Hematopoietic multipotent progenitor cell (in vitro differentiated cells): ENCODE results near the gene TJP1. TPM values are rescaled to one million over a fixed set of nuclear protein-coding genes. Genes with fewer than 3 reads are reported as not detected.

ENCODE experiments used
- DNase-seq, 3 donors: peaks; one replicate each; pipeline ENCODE4 v3.0.0-alpha.2; 2011 to 2015; ENCODE audit warnings: low read depth in 2 of 3, low spot score in 2 of 3
- total RNA-seq: library from RNA; depleted of rRNA; stranded (reverse); fragments of >200 nt; gene quantifications from one replicate; pipeline ENCODE4 v1.2.3, GENCODE V29; 2012

The TJP1 gene
- total RNA-seq = under 0.01 TPM

- DNase-seq = no peak
These were observed at the start of gene TJP1 for GRCh38 chr15:29822100-29822683. TSS of gene TJP1 (minus strand) at chr15:29822468. CDS start at chr15:29822028, 440 bp downstream.

GRCh38 chr15:29871401-29871800 is 49.1 kb upstream of the TJP1 start:
- DNase-seq = no peak

GRCh38 chr15:29870495-29871151 is 48.4 kb upstream of the TJP1 start:
- no peak for DNase-seq

- DNase-seq = no peak
These were observed 45.2 kb upstream of the TJP1 start for GRCh38 chr15:29867241-29868000.

- DNase-seq = no peak
These were observed 44.1 kb upstream of the TJP1 start for GRCh38 chr15:29866337-29866736.

GRCh38 chr15:29864501-29864900 is 42.2 kb upstream of the TJP1 start:
- no peak for DNase-seq

- no peak for DNase-seq
These were observed 41.2 kb upstream of the TJP1 start for GRCh38 chr15:29863438-29863837.

- no peak for DNase-seq
These were observed 40.0 kb upstream of the TJP1 start for GRCh38 chr15:29862271-29862670.

GRCh38 chr15:29860872-29861271 is 38.6 kb upstream of the TJP1 start:
- DNase-seq = no peak

- DNase-seq = no peak
These were observed 37.9 kb upstream of the TJP1 start for GRCh38 chr15:29859973-29860715.

- no peak for DNase-seq
These were observed 37.0 kb upstream of the TJP1 start for GRCh38 chr15:29859293-29859692.

- DNase-seq = no peak
These were observed 35.0 kb upstream of the TJP1 start for GRCh38 chr15:29857221-29857789.

GRCh38 chr15:29854413-29854812 is 32.1 kb upstream of the TJP1 start:
- no peak for DNase-seq

- no peak for DNase-seq
These were observed 31.1 kb upstream of the TJP1 start for GRCh38 chr15:29853211-29853987.

- DNase-seq = no peak
These were observed 29.9 kb upstream of the TJP1 start for GRCh38 chr15:29852201-29852600.

- no peak for DNase-seq
These were observed 27.4 kb upstream of the TJP1 start for GRCh38 chr15:29849716-29850115.

GRCh38 chr15:29849218-29849617 is 26.9 kb upstream of the TJP1 start:
- DNase-seq = no peak

- DNase-seq = no peak
These were observed 22.1 kb upstream of the TJP1 start for GRCh38 chr15:29844290-29844903.

GRCh38 chr15:29842290-29842689 is 20.0 kb upstream of the TJP1 start:
- no peak for DNase-seq

GRCh38 chr15:29840926-29841325 is 18.7 kb upstream of the TJP1 start:
- no peak for DNase-seq
